ENCODE measurements around the gene C12orf76. TPM values are rescaled to one million over a fixed set of nuclear protein-coding genes. Genes with fewer than 3 reads are reported as not detected.

Gene C12orf76
- total and polyA plus RNA-seq, 10 of the 15 experiments (the other 5 are each of a cell fraction or from before 2014, with no cell fraction given) = 3.6 to 20.4 (median 10.7) TPM

DNA sequence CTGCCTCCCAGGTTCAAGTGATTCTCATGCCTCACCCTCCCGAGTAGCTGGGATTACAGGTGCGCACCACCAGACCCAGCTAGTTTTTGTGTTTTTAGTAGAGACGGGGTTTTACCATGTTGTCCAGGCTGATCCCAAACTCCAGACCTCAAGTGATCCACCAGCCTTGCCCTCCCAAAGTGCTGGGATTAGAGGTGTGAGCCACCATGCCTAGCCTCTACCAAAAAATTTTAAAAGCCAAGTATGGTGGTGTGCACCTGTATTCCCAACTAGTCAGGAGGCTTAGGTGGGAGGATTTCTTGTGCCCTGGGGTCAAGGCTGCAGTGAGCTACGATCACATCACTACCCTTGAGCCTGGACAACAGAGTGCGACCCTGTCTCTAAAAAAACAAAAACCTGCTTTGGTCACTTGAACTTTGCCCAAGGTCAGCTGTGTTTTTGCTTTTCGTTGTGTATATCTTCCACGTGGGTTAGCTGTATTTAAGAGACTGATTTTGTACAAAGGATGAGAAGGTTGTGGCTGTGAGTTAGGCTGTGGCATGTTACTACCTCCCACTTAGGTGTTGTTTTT lies 12.7 kb downstream of the C12orf76 start (continued):
- TF ChIP-seq TCF3 (IDR thresholded peaks at IDR 0.05; ENCODE audit: borderline replicate concordance, insufficient read depth, low read depth, low read length) (no peak), RBBP5 (conservative IDR thresholded peaks at IDR 0.05) (no peak), ZSCAN29 (IDR thresholded peaks at IDR 0.05) (no peak), ZZZ3 (IDR thresholded peaks at IDR 0.05; ENCODE audit: control insufficient read depth, insufficient read length, low read depth) (no peak)
- TF ChIP-seq, protein P1, sequence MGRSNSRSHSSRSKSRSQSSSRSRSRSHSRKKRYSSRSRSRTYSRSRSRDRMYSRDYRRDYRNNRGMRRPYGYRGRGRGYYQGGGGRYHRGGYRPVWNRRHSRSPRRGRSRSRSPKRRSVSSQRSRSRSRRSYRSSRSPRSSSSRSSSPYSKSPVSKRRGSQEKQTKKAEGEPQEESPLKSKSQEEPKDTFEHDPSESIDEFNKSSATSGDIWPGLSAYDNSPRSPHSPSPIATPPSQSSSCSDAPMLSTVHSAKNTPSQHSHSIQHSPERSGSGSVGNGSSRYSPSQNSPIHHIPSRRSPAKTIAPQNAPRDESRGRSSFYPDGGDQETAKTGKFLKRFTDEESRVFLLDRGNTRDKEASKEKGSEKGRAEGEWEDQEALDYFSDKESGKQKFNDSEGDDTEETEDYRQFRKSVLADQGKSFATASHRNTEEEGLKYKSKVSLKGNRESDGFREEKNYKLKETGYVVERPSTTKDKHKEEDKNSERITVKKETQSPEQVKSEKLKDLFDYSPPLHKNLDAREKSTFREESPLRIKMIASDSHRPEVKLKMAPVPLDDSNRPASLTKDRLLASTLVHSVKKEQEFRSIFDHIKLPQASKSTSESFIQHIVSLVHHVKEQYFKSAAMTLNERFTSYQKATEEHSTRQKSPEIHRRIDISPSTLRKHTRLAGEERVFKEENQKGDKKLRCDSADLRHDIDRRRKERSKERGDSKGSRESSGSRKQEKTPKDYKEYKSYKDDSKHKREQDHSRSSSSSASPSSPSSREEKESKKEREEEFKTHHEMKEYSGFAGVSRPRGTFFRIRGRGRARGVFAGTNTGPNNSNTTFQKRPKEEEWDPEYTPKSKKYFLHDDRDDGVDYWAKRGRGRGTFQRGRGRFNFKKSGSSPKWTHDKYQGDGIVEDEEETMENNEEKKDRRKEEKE (IDR thresholded peaks at IDR 0.05) = no peak

DNA sequence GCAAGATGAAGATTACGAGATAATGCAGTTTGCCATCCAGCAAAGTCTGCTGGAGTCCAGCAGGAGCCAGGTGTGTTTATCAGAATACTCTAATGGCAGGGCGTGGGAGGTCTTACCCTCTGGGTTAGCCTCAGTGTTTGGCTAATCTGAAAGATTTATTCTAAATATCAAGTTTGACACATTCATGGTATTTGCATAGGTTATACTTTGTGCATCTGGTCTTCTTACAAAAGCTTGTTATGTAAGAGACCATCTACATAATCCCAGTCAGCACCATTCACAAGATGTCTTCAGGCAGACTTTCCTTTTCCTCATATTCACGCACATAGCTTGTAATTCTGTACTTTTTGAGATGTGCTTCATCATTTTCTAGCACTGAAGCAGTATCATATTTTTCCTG lies 14.4 kb downstream of the C12orf76 start:
- ChIA-PET SMC1A (ENCODE audit: uncharacterized antibody, unreplicated experiment) (no interaction called here), RAD21 (ENCODE audit: unreplicated experiment) (no interaction called here), POLR2A (no interaction called here), CTCF (interaction anchor here (0.6 to 1.2 kb wide), 2 partner anchors 99 to 1265 kb away, joined by 3 read pairs; no protein-coding TSS in a partner anchor)
- WGBS (ENCODE audit: insufficient coverage, insufficient replicate concordance, low lambda C conversion rate, missing lambda C conversion rate) = 100% methylated on average over 3 of the region's 3 CpGs
- in situ Hi-C loops (cut with MboI) (no loop called here), intact Hi-C loops (cut with micrococcal nuclease; ENCODE audit: unreplicated experiment) (no loop called here)
- H4K20me1 ChIP-seq (ENCODE audit: control insufficient read depth, insufficient read depth) = no peaks in the 10 kb centered on the region
- no peak overlapping the region for H3K9ac ChIP-seq (ENCODE audit: control insufficient read depth, insufficient read depth, low read length)
- H3K27ac ChIP-seq (ENCODE audit: control insufficient read depth, insufficient read depth) = no peak overlapping the region
- H3K27me3 ChIP-seq (replicated peaks in 1 of 2; ENCODE audit: control insufficient read depth in 2 of 2, insufficient read depth in 2 of 2, low read length in 1 of 2) = no peaks in the 10 kb centered on the region
- FAIRE-seq (no peak), ATAC-seq (no peak), DNase-seq (ENCODE audit: low read depth, low spot score) (no peak)
- H3K36me3 ChIP-seq (ENCODE audit: control insufficient read depth in 2 of 2, insufficient read depth in 2 of 2, low read length in 1 of 2) = peaks cover 8 to 21% of the 10 kb centered on the region in 2 experiments
- no TSS peak for BruUV-seq (replicated peaks)
- TF ChIP-seq SUZ12 (IDR thresholded peaks at IDR 0.05; ENCODE audit: unreplicated experiment) (no peak), ZNF384 (IDR thresholded peaks at IDR 0.05; ENCODE audit: borderline replicate concordance, low read depth, low read length) (no peak), RELA (IDR thresholded peaks at IDR 0.05; ENCODE audit: borderline replicate concordance, partially characterized antibody) (no peak), MTA3 (IDR thresholded peaks at IDR 0.05; ENCODE audit: borderline replicate concordance, low read length) (no peak), SREBF2 (IDR thresholded peaks at IDR 0.05; ENCODE audit: low read length) (no peak), RAD21 (IDR thresholded peaks at IDR 0.05; ENCODE audit: insufficient read depth, low read depth, low read length) (no peak), CBX5 (IDR thresholded peaks at IDR 0.05; ENCODE audit: low read depth) (no peak), PAX5 (IDR thresholded peaks at IDR 0.05; ENCODE audit: borderline replicate concordance, low read depth, low read length) (no peak), IKZF2 (IDR thresholded peaks at IDR 0.05) (no peak), POLR2AphosphoS2 (IDR thresholded peaks at IDR 0.05; ENCODE audit: low read depth, low read length) (no peak), HCFC1 (IDR thresholded peaks at IDR 0.05; ENCODE audit: low read length) (no peak)
- TF ChIP-seq, protein P2, sequence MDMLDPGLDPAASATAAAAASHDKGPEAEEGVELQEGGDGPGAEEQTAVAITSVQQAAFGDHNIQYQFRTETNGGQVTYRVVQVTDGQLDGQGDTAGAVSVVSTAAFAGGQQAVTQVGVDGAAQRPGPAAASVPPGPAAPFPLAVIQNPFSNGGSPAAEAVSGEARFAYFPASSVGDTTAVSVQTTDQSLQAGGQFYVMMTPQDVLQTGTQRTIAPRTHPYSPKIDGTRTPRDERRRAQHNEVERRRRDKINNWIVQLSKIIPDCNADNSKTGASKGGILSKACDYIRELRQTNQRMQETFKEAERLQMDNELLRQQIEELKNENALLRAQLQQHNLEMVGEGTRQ (IDR thresholded peaks at IDR 0.05; ENCODE audit: borderline replicate concordance, low read depth, low read length) = no peak
- TF ChIP-seq, protein P3, sequence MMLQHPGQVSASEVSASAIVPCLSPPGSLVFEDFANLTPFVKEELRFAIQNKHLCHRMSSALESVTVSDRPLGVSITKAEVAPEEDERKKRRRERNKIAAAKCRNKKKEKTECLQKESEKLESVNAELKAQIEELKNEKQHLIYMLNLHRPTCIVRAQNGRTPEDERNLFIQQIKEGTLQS (IDR thresholded peaks at IDR 0.05; ENCODE audit: borderline replicate concordance, extremely low read depth, low read depth, low read length) = no peak
- no peak overlapping the region for H3K4me2 ChIP-seq (ENCODE audit: control insufficient read depth, insufficient read depth)
- no peaks in the 10 kb centered on the region for H3K4me1 ChIP-seq (ENCODE audit: control insufficient read depth, insufficient read depth, low read length)
- no peak overlapping the region for H3K4me3 ChIP-seq
- no peak overlapping the region for H2AFZ ChIP-seq (ENCODE audit: control insufficient read depth, low read depth, low read length)
- H3K79me2 ChIP-seq (ENCODE audit: control insufficient read depth, insufficient read depth, low read length) = no peaks in the 10 kb centered on the region
- H3K9me3 ChIP-seq (replicated peaks; ENCODE audit: control insufficient read depth, insufficient read depth, low read length) = no peaks in the 10 kb centered on the region

All from GM12878 (cell line).